ENCODE results near the gene TMEM138.

The TMEM138 gene

DNA sequence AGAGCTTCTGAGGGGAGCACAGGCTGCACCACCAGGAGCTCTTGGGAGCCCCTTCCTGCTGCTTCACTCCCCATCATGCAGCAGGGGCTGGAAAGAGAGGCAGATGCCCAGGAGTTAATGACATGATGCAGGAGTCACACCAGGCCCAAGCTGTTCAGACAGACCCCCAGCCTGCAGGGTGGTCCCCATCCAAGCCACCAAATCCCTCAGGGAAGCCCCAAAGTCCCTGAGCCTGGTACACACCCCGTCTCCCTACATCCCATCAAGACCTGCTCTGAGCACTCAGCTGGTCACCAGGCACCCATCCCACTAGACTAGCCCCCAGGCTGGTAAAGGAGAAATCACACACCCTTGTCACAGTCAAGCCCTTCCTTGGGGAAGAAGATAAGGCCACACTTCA, 11.8 kb upstream of the TMEM138 start:
- no peak for DNase-seq (ENCODE audit: low spot score)
- TF ChIP-seq, protein P1, sequence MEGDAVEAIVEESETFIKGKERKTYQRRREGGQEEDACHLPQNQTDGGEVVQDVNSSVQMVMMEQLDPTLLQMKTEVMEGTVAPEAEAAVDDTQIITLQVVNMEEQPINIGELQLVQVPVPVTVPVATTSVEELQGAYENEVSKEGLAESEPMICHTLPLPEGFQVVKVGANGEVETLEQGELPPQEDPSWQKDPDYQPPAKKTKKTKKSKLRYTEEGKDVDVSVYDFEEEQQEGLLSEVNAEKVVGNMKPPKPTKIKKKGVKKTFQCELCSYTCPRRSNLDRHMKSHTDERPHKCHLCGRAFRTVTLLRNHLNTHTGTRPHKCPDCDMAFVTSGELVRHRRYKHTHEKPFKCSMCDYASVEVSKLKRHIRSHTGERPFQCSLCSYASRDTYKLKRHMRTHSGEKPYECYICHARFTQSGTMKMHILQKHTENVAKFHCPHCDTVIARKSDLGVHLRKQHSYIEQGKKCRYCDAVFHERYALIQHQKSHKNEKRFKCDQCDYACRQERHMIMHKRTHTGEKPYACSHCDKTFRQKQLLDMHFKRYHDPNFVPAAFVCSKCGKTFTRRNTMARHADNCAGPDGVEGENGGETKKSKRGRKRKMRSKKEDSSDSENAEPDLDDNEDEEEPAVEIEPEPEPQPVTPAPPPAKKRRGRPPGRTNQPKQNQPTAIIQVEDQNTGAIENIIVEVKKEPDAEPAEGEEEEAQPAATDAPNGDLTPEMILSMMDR (IDR thresholded peaks at IDR 0.05; ENCODE audit: extremely low read depth, missing control alignments): no peak

DNA sequence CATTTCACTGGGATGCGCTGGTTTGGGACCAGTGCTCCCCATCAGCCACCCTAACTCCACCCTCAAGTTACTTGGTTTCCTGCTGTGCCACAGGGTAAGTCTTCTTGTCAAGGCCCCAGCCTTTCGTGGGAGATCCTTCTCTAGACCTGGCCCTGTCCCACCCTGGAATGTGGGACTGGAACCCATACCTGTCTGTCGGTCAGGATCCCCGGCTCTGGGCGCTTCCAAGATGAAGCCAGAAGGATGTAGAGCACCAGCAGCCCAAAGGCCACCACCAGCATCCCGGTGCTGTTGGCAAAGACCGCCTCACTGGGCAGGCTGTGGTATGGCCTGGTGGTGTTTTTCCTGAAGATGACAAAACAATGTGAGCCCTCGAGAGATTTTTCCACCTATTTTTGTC, 11.4 kb upstream of the TMEM138 start:
- TF ChIP-seq, protein P1 (IDR thresholded peaks at IDR 0.05; ENCODE audit: extremely low read depth, missing control alignments): no peak
- no peak for DNase-seq (ENCODE audit: low spot score)

DNA sequence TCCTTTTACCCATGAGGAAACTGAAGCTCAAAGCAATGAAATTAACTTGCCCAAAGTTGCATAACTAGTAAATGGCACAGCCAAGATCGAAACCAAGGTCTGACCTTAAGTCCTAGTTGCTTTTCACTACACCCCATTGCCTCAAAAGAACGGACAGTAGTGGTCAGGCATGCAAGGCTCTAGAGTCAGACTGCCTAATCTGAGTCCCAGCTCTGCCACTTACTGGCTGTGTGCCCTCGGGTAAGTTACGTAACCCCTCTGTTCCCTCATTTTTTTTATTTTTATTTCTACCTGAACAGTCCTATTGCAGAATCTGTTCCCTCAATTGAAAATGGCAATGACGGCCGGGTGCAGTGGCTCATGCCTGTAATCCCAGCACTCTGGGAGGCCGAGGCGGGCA, 10.1 kb upstream of the TMEM138 start:
- no peak for DNase-seq (ENCODE audit: low spot score)
- TF ChIP-seq, protein P1 (IDR thresholded peaks at IDR 0.05; ENCODE audit: extremely low read depth, missing control alignments): no peak

DNA sequence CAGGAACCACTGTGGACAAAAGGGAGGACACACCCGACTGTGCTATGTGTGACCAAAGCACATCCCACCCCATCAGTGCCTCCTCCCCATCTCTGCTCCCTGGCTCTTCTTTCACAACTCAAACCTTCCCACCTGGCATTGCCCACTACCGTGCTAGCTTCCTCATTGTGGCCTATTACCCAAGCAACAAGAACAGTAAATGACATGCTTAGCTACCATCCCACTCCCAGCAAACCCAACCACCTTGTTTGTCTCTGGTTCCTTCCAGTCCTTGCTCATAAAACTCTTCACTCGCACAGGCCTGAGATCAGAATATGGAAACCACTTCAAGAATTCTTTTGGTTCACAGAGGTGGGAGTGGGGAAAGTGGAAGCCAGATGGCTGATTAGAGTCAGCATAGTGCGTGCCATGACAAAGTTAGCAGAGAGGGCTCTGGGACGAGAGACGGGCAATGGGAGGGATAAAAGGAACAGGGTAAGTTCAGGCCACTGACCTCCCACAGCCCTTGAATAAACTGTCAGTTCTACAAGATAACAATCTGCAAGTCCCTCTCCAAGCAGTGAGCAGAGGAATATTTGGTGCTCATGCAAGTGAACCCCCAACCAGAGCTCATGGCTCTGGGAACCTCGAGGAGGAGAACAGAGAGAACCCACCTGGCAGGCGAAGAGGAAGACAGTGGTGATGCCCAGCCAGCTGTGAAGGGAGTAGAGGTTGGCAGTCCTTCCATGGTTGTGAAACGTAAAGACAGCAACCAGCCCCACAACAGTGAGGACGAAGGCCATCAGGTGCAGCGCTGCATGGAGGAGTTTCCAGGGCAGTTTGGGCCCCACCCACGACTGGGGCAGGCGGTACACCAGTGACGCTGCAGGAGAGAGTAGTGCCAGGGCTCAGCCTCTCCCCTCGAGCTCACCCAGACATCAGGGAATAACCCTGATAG, 8.8 kb upstream of the TMEM138 start:
- DNase-seq (ENCODE audit: low spot score): no peak
- TF ChIP-seq, protein P1 (IDR thresholded peaks at IDR 0.05; ENCODE audit: extremely low read depth, missing control alignments): no peak

DNA sequence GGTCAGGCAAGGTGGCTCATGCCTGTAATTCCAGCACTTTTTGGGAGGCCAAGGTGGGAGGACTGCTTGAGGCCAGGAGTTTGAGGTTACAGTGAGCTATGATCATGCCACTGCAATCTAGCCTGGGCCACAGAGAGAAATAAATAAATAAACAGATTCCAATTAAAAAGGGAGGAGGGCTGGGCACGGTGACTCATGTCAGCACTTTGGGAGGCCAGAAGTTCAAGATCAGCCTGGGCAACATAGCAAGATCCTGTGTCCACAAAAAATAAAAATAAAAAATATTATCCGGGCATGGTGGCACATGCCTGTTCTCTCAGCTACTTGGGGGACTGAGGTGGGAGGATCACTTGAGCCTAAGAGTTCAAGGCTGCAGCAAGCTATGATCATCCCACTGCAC, 8.0 kb upstream of the TMEM138 start:
- no peak for DNase-seq (ENCODE audit: low spot score)

DNA sequence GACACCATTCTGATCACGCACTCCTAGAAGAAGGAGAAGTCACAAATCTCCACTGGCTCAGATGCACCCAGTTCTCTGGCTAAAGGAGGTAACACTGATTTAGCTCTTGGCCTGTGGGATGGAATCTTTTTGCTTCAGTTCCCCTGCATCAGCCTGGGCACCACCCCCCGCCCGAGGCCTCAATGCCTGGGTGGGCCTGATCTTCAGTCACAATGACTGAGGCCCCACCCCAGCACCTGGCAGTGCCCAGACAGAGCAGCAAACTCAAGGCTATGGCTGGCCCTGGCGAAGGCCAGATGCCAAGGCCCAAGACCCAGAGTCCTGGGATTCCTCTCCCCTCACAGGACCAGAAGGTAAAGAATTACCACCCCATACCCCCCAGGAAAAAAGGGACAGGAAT, 5.5 kb upstream of the TMEM138 start:
- DNase-seq (ENCODE audit: low spot score): no peak
- TF ChIP-seq, protein P1 (IDR thresholded peaks at IDR 0.05; ENCODE audit: extremely low read depth, missing control alignments): no peak

More for the DNA sequence above, 8.0 kb upstream of the TMEM138 start:
- TF ChIP-seq, protein P1 (IDR thresholded peaks at IDR 0.05; ENCODE audit: extremely low read depth, missing control alignments): no peak

DNA sequence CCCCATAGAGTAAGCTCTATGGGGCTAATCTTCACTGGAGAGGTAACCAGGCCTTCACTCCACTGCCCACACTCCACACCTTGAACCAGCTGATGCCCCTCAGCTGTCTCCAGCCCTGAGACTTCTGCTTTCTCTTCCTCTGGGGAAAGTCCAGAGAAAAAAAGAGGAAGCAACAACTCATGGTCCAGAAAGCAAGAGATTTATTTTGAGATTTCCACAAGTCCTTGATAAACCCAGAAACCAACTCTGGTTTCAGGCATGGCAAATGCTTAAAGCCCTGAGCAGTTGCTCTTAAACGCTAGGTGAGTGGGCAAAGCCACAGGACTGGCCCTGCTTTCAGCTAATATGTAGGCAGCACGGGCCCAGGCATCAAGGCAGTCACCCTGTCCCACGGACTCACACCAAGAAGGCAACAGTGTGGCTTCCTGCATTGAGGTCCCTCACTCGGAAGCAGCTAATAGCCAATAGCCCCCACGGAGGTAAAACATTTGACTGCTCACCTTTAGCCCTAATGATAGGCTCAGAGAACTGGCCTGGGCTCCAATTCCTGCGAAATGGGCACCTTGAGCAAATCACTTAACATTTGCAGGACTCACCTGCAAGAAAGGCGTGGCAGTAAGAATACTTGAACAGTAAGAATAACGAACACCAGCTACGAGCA, 4.8 kb upstream of the TMEM138 start:
- DNase-seq (ENCODE audit: low spot score): peak; percentile 59
- TF ChIP-seq, protein P1 (IDR thresholded peaks at IDR 0.05; ENCODE audit: extremely low read depth, missing control alignments): no peak
